GM19397 (cell line): Measurements from ENCODE around the gene APOA4.

Source experiments
- ATAC-seq: cut with Tn5 transposase; IDR thresholded peaks from one replicate; pipeline ENCODE4 v1.9.1; 2021; ENCODE audit warnings: mild to moderate bottlenecking, moderate library complexity; ENCODE audit not compliant: unreplicated experiment

The APOA4 gene

GRCh38 chr11:116782728-116783127, 40.4 kb downstream of the APOA4 start:
- no peak for ATAC-seq

- no peak for ATAC-seq
These were observed 44.5 kb downstream of the APOA4 start for GRCh38 chr11:116778556-116778955.

- ATAC-seq = no peak
These were observed 46.0 kb downstream of the APOA4 start for GRCh38 chr11:116777056-116777455.

GRCh38 chr11:116776522-116776984, 46.6 kb downstream of the APOA4 start:
- ATAC-seq = no peak

GRCh38 chr11:116775975-116776374, 47.1 kb downstream of the APOA4 start:
- no peak for ATAC-seq

- no peak for ATAC-seq
These were observed 48.4 kb downstream of the APOA4 start for GRCh38 chr11:116774661-116775060.

GRCh38 chr11:116773203-116774097, 49.7 kb downstream of the APOA4 start:
- ATAC-seq = peak; percentile 40

- ATAC-seq = peak; percentile 83
These were observed 50.5 kb downstream of the APOA4 start, which contains the start of gene BUD13 for GRCh38 chr11:116772443-116773202. BUD13 (minus strand) TSS chr11:116772987; CDS start chr11:116772964, 23 bp downstream.

GRCh38 chr11:116771935-116772334, 51.2 kb downstream of the APOA4 start:
- ATAC-seq = no peak
